D341Med (cell line): ENCODE results near the gene IGF1.
"Not testable (repeated sequence)": the region's sequence is repeated elsewhere in the genome, so short reads cannot be mapped to it uniquely, and the experiment has no call there.

ENCODE experiments used
- DNase-seq: peaks from one replicate; pipeline ENCODE4 v3.0.0; 2012; ENCODE audit warnings: low spot score

Gene IGF1

DNA sequence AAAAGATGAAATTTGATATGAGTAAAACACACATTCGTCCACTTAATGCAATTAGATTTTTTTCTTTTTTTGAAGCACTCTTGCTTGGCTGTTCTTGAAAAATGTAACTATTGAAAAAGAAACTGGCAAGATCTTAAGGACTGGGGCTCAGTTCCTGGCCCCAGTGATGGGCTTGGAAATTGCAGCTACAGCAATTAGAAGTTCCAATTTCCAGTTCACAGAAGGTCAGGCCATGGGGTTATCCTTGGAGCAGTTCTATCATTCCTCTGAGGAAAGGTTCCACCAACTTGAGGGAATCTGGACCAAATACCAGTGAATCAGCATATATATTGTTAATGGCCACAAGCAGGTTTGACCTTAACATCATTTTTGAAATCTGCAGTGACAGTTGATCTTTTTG is 18.9 kb downstream of the IGF1 start:
- no peak for DNase-seq

DNA sequence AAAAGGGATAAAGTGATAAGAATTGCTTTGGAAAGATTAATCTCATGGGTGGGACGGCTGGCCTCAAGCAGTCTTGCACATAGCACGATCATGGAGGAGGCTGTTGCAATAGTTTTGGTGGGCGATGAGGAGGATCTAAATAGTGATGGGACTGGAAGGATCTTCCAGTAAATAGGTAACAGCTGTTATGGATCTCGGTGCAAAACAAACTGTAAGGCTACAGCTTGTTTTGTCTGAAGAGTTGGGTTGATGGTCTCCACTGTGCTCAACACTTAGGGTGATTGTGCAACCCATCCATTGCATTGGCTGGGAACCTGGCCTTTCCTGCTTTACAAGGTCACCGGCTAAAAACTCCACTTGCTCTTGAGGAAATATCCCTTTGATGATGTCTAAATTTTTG is 21.0 kb downstream of the IGF1 start:
- no peak for DNase-seq

DNA sequence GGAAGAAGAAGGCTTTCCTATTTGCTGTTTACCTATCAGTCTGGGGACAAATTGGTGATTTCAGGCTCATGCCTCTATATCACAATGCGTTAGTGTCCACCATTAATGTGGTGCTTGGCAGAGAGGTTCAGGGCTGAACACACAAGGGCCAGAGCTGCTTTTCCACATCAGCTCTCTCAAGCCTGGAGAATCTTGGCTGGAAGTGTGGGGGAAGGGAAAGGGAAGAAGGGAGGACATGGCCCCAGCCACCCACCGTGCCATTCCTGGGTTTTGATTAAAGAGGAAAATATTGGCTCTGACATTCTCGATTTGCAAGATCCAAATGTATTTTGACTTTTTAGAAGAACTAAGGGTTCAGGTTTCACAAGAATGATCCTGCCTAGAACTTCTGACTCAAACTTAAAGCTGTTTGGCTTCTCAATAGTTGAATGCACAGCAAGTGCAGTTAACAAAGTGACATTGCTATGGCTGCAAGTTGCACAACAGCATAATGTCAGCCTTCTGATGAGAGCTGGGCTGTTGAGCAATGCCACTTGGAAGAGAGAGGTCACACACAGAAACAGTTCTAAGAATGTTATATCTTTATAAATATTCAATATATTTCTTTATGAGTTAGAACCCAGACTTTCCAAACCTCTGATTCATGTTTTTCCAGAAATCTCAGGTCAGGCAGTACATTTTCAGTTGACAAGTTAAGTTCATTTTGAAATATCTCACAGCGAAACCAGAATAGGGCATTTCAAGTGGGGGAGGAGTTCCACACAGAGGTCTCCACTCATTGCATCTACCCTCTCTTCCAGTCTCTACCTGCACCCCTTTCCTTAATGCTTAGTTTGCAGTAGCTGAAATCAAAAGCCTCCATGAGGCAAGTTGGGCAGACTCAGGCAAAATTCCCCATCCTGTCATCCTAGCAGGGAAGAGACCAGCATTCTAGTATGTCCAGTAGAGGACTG is 25.3 kb downstream of the IGF1 start:
- DNase-seq = no peak

DNA sequence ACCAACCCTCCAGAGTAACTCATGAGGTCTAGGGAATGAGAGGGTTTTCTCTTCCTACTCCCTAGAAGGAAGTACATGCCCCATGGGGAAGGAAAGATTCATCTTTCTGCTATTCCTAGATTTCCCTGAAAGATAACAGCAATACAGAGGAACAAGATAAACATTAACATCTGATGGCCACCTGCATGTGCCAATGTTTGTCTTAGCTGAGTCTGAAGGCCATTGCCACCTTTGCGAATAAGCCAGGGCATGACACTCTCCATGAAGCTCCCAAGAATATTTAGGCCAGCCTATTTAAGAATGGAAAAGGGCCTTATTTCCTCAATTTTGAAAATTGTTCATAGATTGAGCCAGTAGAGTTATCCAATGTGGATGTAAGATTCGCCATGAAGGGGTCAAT is 26.0 kb downstream of the IGF1 start:
- no peak for DNase-seq

DNA sequence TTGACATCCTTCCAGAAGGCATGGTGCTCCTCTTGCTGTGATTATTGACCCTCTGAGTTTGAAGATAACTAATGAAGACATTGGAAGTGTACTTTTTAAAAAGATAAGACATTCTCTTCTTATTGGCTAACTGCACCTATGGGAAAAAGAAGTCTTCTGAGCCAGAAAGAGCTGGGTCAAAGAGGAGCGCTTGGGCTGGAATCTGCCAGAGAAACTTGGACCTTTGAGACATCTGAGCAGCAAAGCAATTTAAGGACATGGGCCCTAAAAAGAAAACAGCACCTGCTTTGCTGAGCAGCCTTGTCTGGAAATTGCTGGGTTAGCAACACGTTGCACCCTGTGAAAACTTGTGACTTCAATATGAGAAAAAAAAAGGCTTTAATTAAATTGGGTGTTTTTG is 27.8 kb downstream of the IGF1 start:
- DNase-seq = no peak

DNA sequence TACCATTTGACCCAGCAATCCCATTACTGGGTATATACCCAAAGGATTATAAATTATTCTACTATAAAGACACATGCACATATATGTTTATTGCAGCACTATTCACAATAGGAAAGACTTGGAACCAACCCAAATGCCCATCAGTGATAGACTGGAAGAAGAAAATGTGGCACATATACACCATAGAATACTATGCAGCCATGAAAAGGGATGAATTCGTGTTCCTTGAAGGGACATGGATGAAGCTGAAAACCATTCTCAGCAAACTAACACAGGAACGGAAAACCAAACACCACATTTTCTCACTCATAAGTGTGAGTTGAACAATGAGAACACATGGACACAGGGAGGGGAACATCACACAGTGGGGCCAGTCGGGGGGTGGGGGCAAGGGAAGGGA is 31.3 kb downstream of the IGF1 start:
- not testable (repeated sequence) for DNase-seq

DNA sequence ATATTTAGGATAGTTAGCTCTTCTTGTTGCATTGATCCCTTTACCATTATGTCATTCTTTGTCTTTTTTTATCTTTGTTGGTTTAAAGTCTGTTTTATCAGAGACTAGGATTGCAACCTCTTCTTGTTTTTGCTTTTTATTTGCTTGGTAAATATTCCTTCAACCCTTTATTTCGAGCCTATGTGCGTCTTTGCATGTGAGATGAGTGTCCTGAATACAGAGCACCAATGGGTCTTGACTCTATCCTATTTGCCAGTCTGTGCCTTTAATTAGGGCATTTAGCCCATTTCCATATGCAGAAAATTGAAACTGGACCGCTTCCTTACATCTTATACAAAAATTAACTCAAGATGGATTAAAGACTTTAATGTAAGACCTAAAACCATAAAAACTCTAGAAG is 32.9 kb downstream of the IGF1 start:
- not testable (repeated sequence) for DNase-seq

DNA sequence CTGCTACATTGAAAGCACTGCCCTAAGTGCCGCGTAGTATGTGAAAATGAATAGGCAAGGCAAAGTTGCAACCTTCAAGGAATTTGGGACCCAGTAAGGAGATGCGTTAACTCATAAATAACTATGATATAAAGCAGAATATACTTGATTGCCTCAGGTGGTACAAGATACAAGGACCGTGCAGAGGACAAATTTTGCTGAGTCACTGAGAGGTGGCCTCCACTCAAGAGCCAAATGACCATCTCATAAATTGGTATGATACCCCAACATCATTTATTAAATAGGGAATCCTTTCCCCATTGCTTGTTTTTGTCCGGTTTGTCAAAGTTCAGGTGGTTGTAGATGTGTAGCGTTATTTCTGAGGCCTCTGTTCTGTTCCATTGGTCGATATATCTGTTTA is 35.7 kb downstream of the IGF1 start:
- no peak for DNase-seq

DNA sequence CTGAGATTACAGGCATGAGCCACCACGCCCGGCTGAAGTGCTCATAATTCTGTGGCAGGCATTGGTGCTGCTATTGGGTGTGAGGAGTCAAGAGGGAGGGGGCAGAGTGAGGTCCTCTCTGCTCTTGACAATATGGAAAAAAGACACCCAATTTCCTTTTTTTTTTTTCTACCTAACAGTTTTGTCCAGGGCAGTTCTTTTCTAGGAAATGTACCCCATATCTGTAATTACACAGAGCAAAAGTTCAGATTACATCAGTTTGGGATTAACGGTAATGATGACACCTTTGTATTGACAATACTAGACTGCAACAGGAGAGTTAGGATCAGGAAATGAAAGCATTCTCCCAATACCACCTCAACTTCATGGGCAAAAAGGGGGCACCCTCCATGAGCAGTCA is 36.3 kb downstream of the IGF1 start:
- no peak for DNase-seq

DNA sequence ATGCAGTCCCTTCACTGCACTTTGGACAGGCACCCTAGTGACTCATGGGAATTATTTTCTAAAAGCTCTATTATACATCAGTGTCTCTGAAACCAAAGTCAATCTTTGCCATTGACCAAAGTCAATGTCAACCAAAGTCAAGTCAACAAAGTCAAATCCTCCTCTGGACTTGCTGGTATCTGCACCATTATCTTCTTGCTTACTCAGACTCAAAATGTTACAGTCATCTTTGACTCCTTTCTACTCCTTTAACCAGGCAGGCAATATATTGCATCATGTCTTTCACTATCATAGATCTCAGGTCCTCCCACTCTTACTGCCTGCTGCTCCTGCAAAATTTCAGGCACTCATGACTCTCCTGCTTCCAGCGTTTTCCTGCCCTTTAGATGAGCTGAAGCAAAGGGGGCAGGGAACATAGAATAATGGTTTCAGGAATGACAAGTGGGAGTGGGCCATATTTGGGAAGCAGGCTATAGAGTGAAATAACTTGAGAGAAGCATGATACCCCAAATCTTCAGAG is 39.2 kb downstream of the IGF1 start:
- DNase-seq = no peak

DNA sequence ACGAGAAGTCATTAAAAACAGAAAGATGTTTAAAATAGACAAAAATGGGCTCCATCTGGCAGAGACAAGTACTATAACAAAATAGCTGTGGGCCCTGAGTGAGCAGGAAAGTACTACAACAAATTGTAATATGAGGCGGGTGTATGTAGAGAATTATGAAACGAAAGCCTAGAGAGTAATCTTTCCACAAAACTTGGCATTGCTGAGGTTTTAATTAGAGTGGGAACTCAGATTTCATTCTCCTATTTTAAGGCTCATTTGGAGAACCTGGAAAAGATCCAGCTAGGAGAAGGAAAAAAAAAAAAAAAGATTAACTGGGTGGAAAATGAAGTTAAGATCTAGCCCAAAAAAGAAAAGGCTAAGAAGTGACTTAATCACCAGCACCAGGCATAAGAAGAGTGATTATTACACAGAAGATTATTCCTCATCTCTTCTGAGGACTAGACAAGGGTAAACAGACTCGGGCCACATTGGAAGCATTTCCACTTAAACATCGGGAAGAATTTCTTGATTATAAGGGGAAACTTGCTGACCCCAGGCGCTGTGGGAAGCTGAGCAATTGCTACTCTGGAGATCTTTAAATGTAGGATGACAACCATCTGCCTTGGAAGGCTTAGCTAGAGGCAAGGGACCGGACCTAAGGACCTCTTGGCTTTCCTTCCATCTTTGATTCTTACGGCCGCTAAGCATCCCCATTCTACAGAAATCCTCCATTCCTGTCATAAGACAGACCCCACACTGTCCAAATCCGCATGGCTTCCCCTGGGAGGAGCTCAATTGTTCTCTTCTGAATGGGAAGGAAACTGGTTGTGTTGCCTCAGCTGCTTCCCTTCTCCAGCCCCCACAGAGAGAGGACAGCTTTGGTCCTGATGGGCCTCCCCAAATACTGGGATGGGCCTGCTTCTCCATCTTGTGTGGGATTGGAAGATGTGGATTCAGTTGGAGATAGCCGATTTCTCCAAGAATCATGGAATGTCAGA is 40.6 kb downstream of the IGF1 start:
- no peak for DNase-seq

DNA sequence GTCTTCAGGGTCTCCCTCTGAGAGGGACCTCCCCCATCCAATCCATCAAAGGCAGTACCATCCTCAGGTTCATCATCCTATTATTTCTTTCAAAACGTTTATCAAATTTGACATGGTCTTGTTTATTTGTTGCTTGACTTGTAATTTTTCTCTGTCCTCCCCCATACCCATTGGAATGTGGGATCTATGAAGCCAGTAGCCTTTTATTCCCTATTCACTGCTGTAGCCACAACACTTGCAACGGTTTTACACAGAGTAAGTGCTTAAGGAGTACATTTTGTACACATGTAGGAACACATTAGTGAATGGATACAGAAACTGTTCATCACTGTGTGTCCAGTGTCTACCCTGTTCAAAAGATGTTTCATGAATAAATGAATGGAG is 41.5 kb downstream of the IGF1 start:
- DNase-seq = no peak

DNA sequence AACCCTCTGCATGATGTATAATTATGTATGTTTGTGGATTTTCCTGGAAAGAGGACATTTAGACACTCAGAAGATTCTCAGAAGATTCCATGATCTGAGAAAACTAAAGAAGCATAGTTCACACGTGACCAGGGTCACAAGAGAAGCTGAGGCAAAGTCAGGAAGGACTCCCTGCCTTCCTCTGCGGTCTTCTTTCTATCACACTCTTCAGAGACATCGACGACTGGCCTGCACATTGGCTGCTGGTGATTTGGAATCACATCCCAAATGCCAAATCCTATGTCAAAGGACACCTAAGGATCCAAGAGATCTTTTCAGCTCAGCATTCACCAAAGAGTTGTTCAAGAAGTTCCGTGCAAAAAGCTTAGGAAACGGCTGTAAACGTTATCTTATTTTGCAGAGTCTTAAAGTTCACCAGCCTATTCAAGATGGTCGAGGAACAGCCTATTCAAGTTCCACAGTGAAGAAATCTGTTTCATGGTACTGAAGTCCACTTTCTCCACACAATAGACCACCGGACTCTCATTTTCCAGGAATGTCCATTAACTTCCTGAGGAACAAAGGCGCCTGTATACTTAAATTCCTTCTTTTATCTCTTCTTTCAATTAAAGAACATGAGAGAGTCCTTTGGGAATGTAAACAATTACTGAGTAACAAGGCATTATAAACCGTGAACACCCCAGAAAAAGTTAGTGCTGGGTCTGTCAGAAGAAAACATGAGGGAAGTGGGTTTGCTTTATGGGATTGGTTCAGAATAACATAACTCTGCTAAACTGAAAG is 42.1 kb downstream of the IGF1 start:
- DNase-seq = no peak

DNA sequence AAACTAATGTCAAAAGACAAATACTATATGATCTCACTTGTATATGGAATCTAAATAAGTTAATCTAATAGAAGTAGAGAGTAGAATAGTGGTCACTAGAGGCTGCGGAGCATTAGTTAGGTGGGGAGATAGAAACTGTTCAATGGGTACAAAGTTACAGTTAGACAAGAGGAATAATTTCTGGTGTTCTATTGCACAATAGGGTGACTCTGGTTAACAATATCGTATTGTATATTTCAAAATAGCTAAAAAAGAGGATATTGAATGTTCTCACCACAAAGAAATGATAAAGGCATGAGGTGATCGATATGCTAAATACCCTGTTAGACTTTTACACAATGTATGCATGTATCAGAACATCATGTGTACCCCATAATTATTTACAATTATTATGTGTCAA is 42.9 kb downstream of the IGF1 start:
- DNase-seq = no peak

DNA sequence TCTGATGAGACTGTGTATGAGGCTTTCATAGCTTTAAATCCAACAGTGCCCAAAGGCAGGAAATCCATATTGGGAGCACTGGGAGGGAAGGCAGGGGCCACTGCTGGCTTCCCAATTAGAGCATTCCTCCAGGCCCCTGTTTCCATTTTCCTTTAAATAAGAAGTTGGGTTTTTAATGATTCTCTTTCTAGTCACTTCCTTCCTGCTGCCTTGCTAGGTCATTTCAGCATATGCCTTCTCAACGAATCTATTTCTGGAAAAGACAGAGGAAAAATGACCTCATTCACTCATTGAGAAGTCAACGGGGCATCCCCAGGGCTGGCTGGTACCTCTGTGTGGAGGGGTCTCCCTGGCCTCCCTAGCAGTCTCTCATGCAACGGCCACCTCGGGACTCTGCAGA is 43.5 kb downstream of the IGF1 start:
- DNase-seq = no peak

DNA sequence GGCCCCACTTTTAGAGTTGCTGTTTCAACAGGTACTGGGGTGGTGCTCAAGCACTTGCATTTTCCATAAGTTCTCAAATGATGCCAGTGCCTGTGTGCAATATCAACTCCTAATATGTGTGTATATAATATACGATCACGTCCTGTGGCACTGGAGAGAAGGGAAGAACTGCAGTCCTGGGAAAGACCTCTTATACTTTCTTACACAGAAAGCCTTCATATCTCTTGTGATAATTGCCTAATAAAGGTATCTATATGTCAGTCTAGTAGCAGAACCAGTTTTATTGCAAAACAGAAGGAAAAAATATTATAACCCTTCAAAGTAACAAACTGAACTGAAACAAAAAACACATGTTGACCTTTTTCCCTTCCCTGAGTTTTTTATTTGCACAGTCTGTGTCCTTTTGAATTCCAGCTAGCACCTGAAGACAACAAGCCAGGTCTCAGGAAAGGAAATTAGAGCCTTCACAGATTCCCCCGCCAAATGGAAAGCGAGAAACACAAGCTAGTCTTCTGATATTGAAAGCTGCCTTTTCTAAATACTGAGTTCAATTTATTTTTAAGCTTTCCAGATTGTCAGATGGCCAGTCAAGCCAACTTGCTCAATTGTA is 44.4 kb downstream of the IGF1 start:
- no peak for DNase-seq

DNA sequence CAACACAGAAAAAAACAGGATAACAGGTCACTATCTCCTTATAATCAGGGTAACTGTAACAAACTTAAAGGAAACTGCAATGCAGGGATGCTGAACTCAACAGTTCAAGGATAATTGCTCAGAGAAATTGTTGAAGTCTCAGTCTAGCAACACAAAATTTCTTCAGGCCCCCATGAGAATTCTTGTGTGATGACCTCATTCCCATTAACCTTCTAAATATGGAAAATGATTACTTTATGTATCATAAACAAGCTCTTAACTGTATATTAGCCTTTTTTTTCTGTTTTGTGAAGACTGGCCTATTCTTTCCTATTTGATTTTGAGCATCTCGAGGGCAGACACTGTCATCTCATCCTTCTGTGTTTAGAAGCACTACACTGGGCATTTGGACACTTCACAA is 47.1 kb downstream of the IGF1 start:
- no peak for DNase-seq

DNA sequence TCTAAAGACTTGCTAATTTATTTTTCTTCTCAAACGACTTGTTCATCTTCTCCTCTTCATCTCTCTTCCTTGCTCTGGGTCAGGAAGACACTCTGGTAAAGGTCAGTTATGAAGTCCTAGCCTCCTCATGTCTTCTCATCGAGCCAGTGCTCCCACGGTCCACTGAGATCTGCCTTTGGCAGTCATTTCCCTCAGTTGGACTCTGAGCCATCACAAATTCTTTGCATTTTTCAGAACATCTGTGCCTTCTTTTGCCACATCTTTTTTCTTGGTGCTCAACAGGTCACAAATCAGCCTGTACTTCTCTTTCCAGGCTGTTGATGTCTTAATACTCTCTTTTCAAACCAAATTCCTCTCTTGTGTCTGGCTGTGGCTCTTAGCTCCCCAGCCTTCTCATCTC is 49.7 kb downstream of the IGF1 start:
- no peak for DNase-seq

DNA sequence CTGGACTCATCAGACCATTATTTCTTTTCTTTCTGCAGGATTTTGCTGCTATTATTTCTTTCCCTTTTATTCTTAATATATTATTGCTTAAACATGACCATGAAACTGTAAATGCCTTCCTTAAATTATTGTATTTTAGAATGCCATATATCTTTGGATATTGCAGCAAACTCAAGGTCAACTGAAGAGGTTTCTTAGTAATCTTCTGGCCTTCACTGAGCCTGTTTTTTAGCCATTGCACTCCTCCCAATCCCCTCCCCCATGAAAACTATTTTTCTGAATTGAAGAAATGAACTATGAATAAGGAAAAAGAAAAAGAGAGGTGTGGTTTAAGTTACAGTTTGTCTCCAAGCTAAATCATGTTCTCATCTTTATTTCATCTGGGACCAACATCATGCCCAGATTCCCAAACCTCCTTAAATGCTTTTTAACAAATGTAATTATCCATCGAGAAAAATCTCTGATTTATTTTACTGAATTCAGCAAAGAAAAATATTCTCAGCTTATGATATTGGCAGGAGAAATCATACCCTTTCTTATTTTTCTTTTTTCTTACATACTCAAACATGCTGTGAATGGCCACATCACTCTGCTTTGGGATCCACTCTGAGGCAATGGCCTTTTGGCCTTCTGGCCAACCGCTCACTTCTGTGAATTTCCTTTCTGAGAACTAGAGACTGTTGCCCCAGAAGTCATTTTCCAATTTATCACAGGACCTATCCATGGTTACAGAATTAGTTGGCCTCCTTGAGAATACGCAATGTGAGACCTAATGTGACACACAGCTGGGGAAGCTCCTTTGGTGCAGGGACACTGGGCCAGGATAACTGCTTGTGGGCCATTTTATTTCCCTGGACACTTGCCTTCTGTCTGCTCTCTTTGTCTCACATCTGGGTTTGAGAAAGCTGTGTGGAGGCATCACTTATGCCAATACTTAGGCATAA is 50.9 kb downstream of the IGF1 start:
- no peak for DNase-seq

DNA sequence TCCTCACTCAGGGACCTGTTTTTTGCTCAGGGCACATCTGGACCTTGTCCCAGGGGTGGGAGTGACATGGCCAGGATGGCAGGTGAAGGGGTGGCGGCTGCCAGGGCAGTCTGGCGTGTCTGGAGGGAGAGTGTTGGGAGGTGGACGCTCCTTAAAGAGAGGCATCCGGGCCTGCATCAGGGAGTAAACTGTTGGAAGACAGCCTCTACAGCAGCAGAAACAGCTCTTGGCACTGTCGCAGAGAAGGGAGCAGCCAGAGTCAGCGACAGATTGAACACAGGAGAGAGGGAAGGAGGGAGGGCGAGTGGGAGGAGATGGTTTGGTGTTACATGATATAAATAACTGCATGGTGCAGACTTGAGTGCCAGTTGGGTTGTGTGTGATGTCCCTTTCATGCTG is 52.8 kb downstream of the IGF1 start:
- peak; percentile 41 for DNase-seq
